Panc1 (cell line): ENCODE measurements around the gene NOTCH3.

Source experiments
- POLR2AphosphoS5 ChIP-seq: IDR thresholded peaks from 2 replicates; pipeline ENCODE4 v1.6.1; 2012; ENCODE audit warnings: mild to moderate bottlenecking, low read depth, low read length, moderate library complexity
- SIN3A ChIP-seq: IDR thresholded peaks from 2 replicates; pipeline ENCODE4 v1.6.1; 2012; ENCODE audit warnings: low read depth, mild to moderate bottlenecking, low read length, moderate library complexity, borderline replicate concordance; ENCODE audit not compliant: insufficient read depth
- TCF7L2 ChIP-seq: IDR thresholded peaks from 2 replicates; pipeline ENCODE4 v1.6.1; 2011; ENCODE audit warnings: mild to moderate bottlenecking, low read depth, low read length, inconsistent platforms
- TF ChIP-seq, protein P1 (sequence below): fragments of 450-650 bp; IDR thresholded peaks from 2 replicates; pipeline ENCODE4 v1.5.1; 2017; ENCODE audit warnings: mild to moderate bottlenecking

DNA sequence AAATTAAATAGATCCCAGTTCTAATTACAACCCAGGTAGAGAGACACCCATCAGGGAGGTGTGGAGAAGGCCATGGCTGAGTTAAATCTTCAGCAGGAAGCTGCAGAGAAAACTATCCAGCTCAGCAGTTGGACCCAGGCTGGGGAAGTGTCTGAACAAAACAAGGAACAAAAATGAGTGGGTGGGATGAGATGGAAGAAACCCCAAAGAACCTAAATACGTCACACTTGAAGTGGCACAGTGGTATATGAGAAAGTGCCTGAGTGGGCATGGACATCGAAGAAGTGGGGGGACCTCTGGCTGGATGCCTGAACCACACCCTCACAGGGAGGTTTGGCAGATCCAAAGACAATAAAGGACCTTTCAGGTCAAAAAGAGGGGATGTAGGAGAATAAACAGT lies 35.0 kb upstream of the NOTCH3 start:
- TF ChIP-seq, protein P1, sequence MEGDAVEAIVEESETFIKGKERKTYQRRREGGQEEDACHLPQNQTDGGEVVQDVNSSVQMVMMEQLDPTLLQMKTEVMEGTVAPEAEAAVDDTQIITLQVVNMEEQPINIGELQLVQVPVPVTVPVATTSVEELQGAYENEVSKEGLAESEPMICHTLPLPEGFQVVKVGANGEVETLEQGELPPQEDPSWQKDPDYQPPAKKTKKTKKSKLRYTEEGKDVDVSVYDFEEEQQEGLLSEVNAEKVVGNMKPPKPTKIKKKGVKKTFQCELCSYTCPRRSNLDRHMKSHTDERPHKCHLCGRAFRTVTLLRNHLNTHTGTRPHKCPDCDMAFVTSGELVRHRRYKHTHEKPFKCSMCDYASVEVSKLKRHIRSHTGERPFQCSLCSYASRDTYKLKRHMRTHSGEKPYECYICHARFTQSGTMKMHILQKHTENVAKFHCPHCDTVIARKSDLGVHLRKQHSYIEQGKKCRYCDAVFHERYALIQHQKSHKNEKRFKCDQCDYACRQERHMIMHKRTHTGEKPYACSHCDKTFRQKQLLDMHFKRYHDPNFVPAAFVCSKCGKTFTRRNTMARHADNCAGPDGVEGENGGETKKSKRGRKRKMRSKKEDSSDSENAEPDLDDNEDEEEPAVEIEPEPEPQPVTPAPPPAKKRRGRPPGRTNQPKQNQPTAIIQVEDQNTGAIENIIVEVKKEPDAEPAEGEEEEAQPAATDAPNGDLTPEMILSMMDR: no peak
- TF ChIP-seq TCF7L2 (no peak), POLR2AphosphoS5 (no peak), SIN3A (no peak)
